Endothelial cell of umbilical vein (primary cell): ENCODE results near the gene ADTRP. TPM values are rescaled to one million over a fixed set of nuclear protein-coding genes. Genes with fewer than 3 reads are reported as not detected.
A peak's percentile ranks its signal among the peaks of the same experiment; 100 is the strongest.

ENCODE experiments used
- BruUV-seq: library from RNA; stranded (reverse); fragments of 400-500 nt; replicated peaks from 2 replicates; lab custom pipeline; 2021; lab: Mats Ljungman, UMichigan
- CTCF ChIA-PET: fragments of 300-600, 350-600 bp; sonication (Branson Sonifier 250); formaldehyde crosslinking; loops from one replicate; lab custom pipeline; 2021; ENCODE audit warnings: antibody characterized with exemption, inconsistent platforms; lab: Charles Lee
- POLR2A ChIA-PET: fragments of 300-600, 350-600 bp; sonication (Branson Sonifier 250); formaldehyde crosslinking; loops from one replicate; lab custom pipeline; 2021; ENCODE audit warnings: antibody characterized with exemption, inconsistent platforms; lab: Charles Lee
- DNase-seq: peaks from one replicate; pipeline ENCODE4 v3.0.0-alpha.2; 2011; ENCODE audit warnings: low read depth, low spot score
- FAIRE-seq: peaks from 2 replicates; lab custom pipeline; 2011; peaks lifted over from hg19 to GRCh38; lab: Jason Lieb, UNC
- H2AFZ ChIP-seq: 2 replicates; pipeline ENCODE4 v1.6.0; 2012; ENCODE audit warnings: low read depth, low read length, control low read depth, inconsistent platforms
- H3K27ac ChIP-seq: 2 replicates; pipeline ENCODE4 v1.5.1; 2011; ENCODE audit warnings: low read depth, mild to moderate bottlenecking, control low read depth, low read length, moderate library complexity; ENCODE audit not compliant: insufficient read depth
- H3K27me3 ChIP-seq, 2 experiments: 2 replicates each; pipeline versions ENCODE4 v1.6.0 to v1.6.1; 2011; ENCODE audit warnings: low read length in 2 of 2, mixed read lengths in 1 of 2; ENCODE audit not compliant: control insufficient read depth in 2 of 2, insufficient read depth in 2 of 2
- H3K36me3 ChIP-seq, 2 experiments: 2 replicates in 1 of 2; 3 replicates in 1 of 2; pipeline ENCODE4 v1.5.1; 2011; ENCODE audit warnings: low read length in 2 of 2, mild to moderate bottlenecking in 1 of 2, moderate library complexity in 1 of 2; ENCODE audit not compliant: control insufficient read depth in 2 of 2, insufficient read depth in 2 of 2; ENCODE audit errors: extremely low read depth in 1 of 2
- H3K4me1 ChIP-seq: 3 replicates; pipeline ENCODE4 v1.5.1; 2011; ENCODE audit warnings: mild to moderate bottlenecking, low read length; ENCODE audit not compliant: control insufficient read depth, insufficient read depth; ENCODE audit errors: extremely low read depth
- H3K4me2 ChIP-seq: 2 replicates; pipeline ENCODE4 v1.6.1; 2011; ENCODE audit warnings: low read length, control low read depth, mixed read lengths; ENCODE audit not compliant: insufficient read depth
- H3K4me3 ChIP-seq, 3 experiments: fragments of 200-600 bp in 1 of 3; sonication (generic), shearing (Covaris generic) in 1 of 3; replicated peaks in 1 of 3; 2 replicates each; pipeline ENCODE4 v1.5.1; 2011 to 2016; ENCODE audit warnings: control low read depth in 3 of 3, low read length in 3 of 3, mild to moderate bottlenecking in 2 of 3, inconsistent platforms in 1 of 3, low read depth in 1 of 3, moderate library complexity in 1 of 3; ENCODE audit not compliant: insufficient read depth in 1 of 3
- H3K79me2 ChIP-seq: 2 replicates; pipeline ENCODE4 v1.6.0; 2012; ENCODE audit warnings: low read length, inconsistent platforms; ENCODE audit not compliant: control insufficient read depth, insufficient read depth
- H3K9ac ChIP-seq: replicated peaks from 2 replicates; pipeline ENCODE3; 2011; ENCODE audit warnings: low read length, control low read depth; ENCODE audit not compliant: insufficient read depth; ENCODE audit errors: extremely low read depth
- H3K9me1 ChIP-seq: replicated peaks from 3 replicates; pipeline ENCODE4 v1.6.0; 2011; ENCODE audit warnings: mild to moderate bottlenecking, low read length; ENCODE audit not compliant: control insufficient read depth, insufficient read depth; ENCODE audit errors: extremely low read depth
- H3K9me3 ChIP-seq: replicated peaks from 2 replicates; pipeline ENCODE4 v1.5.1; 2012; ENCODE audit warnings: low read length, inconsistent platforms; ENCODE audit not compliant: control insufficient read depth, insufficient read depth
- H4K20me1 ChIP-seq: replicated peaks from 2 replicates; pipeline ENCODE3; 2011; ENCODE audit warnings: mild to moderate bottlenecking, low read length; ENCODE audit not compliant: control insufficient read depth, insufficient read depth; ENCODE audit errors: extremely low read depth
- CTCF ChIP-seq, 2 donors: IDR thresholded peaks; 1 replicate in 1 of 2; 2 replicates in 1 of 2; pipeline ENCODE4 v1.5.1; 2011; ENCODE audit warnings: low read length in 2 of 2, mild to moderate bottlenecking in 2 of 2, moderate library complexity in 2 of 2, control low read depth in 1 of 2, inconsistent platforms in 1 of 2, low read depth in 1 of 2; ENCODE audit not compliant: insufficient read depth in 1 of 2; ENCODE audit errors: extremely low read depth in 1 of 2
- EZH2 ChIP-seq: IDR thresholded peaks from 2 replicates; pipeline ENCODE4 v1.6.1; 2012; ENCODE audit warnings: borderline replicate concordance, low read depth, mild to moderate bottlenecking, moderate library complexity, low read length, inconsistent platforms; ENCODE audit not compliant: severe bottlenecking
- FOS ChIP-seq: IDR thresholded peaks from 2 replicates; pipeline ENCODE4 v1.6.1; 2011; ENCODE audit warnings: mild to moderate bottlenecking, low read length, moderate library complexity, borderline replicate concordance; ENCODE audit not compliant: insufficient read depth
- GATA2 ChIP-seq: IDR thresholded peaks from 2 replicates; pipeline ENCODE4 v1.7.0; 2011; ENCODE audit warnings: low read depth, mild to moderate bottlenecking, moderate library complexity, mixed read lengths, low read length; ENCODE audit not compliant: insufficient read length, insufficient read depth
- JUN ChIP-seq: IDR thresholded peaks from 2 replicates; pipeline ENCODE4 v1.6.1; 2011; ENCODE audit warnings: borderline replicate concordance, low read depth; ENCODE audit not compliant: insufficient read length, insufficient read depth
- MAX ChIP-seq: IDR thresholded peaks from 2 replicates; pipeline ENCODE4 v1.6.1; 2011; ENCODE audit not compliant: insufficient read depth, insufficient read length
- MYC ChIP-seq: IDR thresholded peaks from one replicate; pipeline ENCODE4 v1.6.1; 2011; ENCODE audit warnings: mild to moderate bottlenecking, low read depth, low read length
- POLR2A ChIP-seq: IDR thresholded peaks from 2 replicates; pipeline ENCODE4 v1.6.1; 2012; ENCODE audit warnings: low read depth, mild to moderate bottlenecking, control low read depth, low read length
- POLR2AphosphoS5 ChIP-seq: IDR thresholded peaks from 2 replicates; pipeline ENCODE4 v1.6.1; 2012; ENCODE audit warnings: low read depth, mild to moderate bottlenecking, control low read depth, low read length, moderate library complexity; ENCODE audit not compliant: insufficient read depth
- dilution Hi-C: fragments of 300-500 bp; cut with MboI; formaldehyde crosslinking; loops from one replicate; pipeline ENCODE4 v1.15.0; 2019; ENCODE audit warnings: low sequenced_read_pairs; ENCODE audit not compliant: extremely low pct_ligation_motif_present
- intact Hi-C: fragments of 100-400 bp; cut with micrococcal nuclease; formaldehyde crosslinking; loops from one replicate; pipeline ENCODE4 v1.10.0; 2022
- polyA plus RNA-seq, 4 experiments: library from polyadenylated mRNA; depleted of rRNA in 3 of 4; stranded (reverse) in 3 of 4; unstranded in 1 of 4; fragments of >200 nt; gene quantifications; 2 replicates each; pipeline versions ENCODE4 v1.2.1 to v1.2.3, GENCODE V29; 2011 to 2012; ENCODE audit warnings: missing spikeins in 1 of 4
- total RNA-seq: library from RNA; stranded (reverse); gene quantifications from 2 replicates; pipeline ENCODE4 v1.2.3, GENCODE V29; 2021

ADTRP gene
- total and polyA plus RNA-seq, 2 donors (not counting 3 experiments of a cell fraction or from before 2014, with no cell fraction given) = 3.3 to 4.4 TPM

- dilution Hi-C loops = loop anchor here (5.0 to 25.0 kb wide), 2 partner anchors 160 to 520 kb away; partner anchors contain the start of gene EDN1
- DNase-seq (no peak), FAIRE-seq (no peak)
- BruUV-seq = no TSS peak
- TF ChIP-seq JUN (no peak), POLR2AphosphoS5 (peak; percentile 21)
- Histone ChIP-seq H3K27me3 (no peaks in the 10 kb centered on the region), H2AFZ (no peak overlapping the region), H3K27ac (peak overlapping the region; percentile 94), H3K4me1 (peaks cover 75% of the 10 kb centered on the region), H3K36me3 (no peaks in the 10 kb centered on the region), H3K9me3 (no peaks in the 10 kb centered on the region), H3K9me1 (no peaks in the 10 kb centered on the region), H3K9ac (no peak overlapping the region), H3K4me2 (no peak overlapping the region), H4K20me1 (no peaks in the 10 kb centered on the region), H3K4me3 (no peak overlapping the region), H3K79me2 (peaks cover 2% of the 10 kb centered on the region)
- ChIA-PET CTCF (interaction anchor here (2.0 kb wide), 1 partner anchor 113 kb away, joined by 5 read pairs; no protein-coding TSS in a partner anchor), POLR2A (interaction anchor here (1.7 kb wide), 1 partner anchor 523 kb away, joined by 5 read pairs; the partner anchor contains the start of gene EDN1)
- intact Hi-C loops = loop anchor here (5.0 to 10.0 kb wide), 3 partner anchors 180 to 840 kb away; no protein-coding TSS in a partner anchor
Measured at GRCh38 chr6:11767458-11767857, 11.1 kb downstream of the ADTRP start.

GRCh38 chr6:11766589-11767450 is 11.8 kb downstream of the ADTRP start:
- peak; percentile 96 for FAIRE-seq
- ChIA-PET CTCF (interaction anchor here (1.0 to 2.0 kb wide), 2 partner anchors 112 to 467 kb away, joined by 3 to 5 read pairs; no protein-coding TSS in a partner anchor), POLR2A (interaction anchor here (0.5 to 1.7 kb wide), 3 partner anchors 13 to 523 kb away, joined by 3 to 5 read pairs (median 3); partner anchors contain the start of gene EDN1)
- BruUV-seq = TSS peak; percentile 84
- Histone ChIP-seq H3K79me2 (peaks cover 2% of the 10 kb centered on the region), H3K27me3 (no peaks in the 10 kb centered on the region), H4K20me1 (no peaks in the 10 kb centered on the region), H3K36me3 (no peaks in the 10 kb centered on the region), H3K4me2 (peak overlapping the region; percentile 26), H3K4me1 (peaks cover 71% of the 10 kb centered on the region), H3K27ac (peak overlapping the region; percentile 94), H2AFZ (no peak overlapping the region), H3K9me3 (no peaks in the 10 kb centered on the region), H3K9me1 (no peaks in the 10 kb centered on the region), H3K9ac (peak overlapping the region; percentile 75), H3K4me3 (no peak overlapping the region)
- DNase-seq = peak; percentile 94
- peak; percentile 90 for TF ChIP-seq JUN
- TF ChIP-seq CTCF (IDR thresholded peaks at IDR 0.05; ENCODE audit: extremely low read depth in 1 of 2, insufficient read depth in 1 of 2, low read depth in 1 of 2, low read length in 2 of 2) = no peak
- TF ChIP-seq GATA2 = peak; percentile 42
- peak; percentile 35 for TF ChIP-seq POLR2A
- TF ChIP-seq EZH2 = no peak
- peak; percentile 49 for TF ChIP-seq MAX
- TF ChIP-seq POLR2AphosphoS5 = peak; percentile 52
- TF ChIP-seq MYC = peak; percentile 36
- TF ChIP-seq FOS = peak; percentile 94
- dilution Hi-C loops (loop anchor here (5.0 to 25.0 kb wide), 2 partner anchors 160 to 520 kb away; partner anchors contain the start of gene EDN1), intact Hi-C loops (loop anchor here (1.0 to 10.0 kb wide), 8 partner anchors 114 to 840 kb away; partner anchors contain the start of gene EDN1)
